Activated CD4-positive, alpha-beta memory T cell treated with anti-CD3 and anti-CD28 coated beads for 36 hours (primary cell): Measurements from ENCODE around the gene EFCAB14. TPM values are rescaled to one million over a fixed set of nuclear protein-coding genes. Genes with fewer than 3 reads are reported as not detected.
"Not testable (repeated sequence)": the region's sequence is repeated elsewhere in the genome, so short reads cannot be mapped to it uniquely, and the experiment has no call there.

ENCODE experiments used
- CTCF ChIA-PET: fragments of 350-600 bp; sonication (Branson Sonifier 250); formaldehyde crosslinking; loops from one replicate; lab custom pipeline; 2021; ENCODE audit warnings: antibody characterized with exemption, inconsistent platforms; lab: Charles Lee
- POLR2A ChIA-PET: fragments of 350-600 bp; sonication (Branson Sonifier 250); formaldehyde crosslinking; loops from one replicate; lab custom pipeline; 2021; ENCODE audit warnings: antibody characterized with exemption; lab: Charles Lee
- DNase-seq: peaks from one replicate; pipeline ENCODE4 v3.0.0-alpha.2; 2020
- H3K27ac Mint-ChIP-seq: one replicate; pipeline ENCODE4 v1.8.0; 2021; ENCODE audit warnings: mixed read lengths
- H3K27me3 Mint-ChIP-seq: one replicate; pipeline ENCODE4 v1.8.0; 2021; ENCODE audit warnings: mixed read lengths
- H3K36me3 Mint-ChIP-seq: one replicate; pipeline ENCODE4 v1.8.0; 2021; ENCODE audit warnings: mixed read lengths
- H3K4me1 Mint-ChIP-seq: one replicate; pipeline ENCODE4 v1.8.0; 2021; ENCODE audit warnings: low read depth, mixed read lengths
- H3K4me3 Mint-ChIP-seq: one replicate; pipeline ENCODE4 v1.8.0; 2021; ENCODE audit warnings: mild to moderate bottlenecking, mixed read lengths
- H3K9me3 Mint-ChIP-seq: one replicate; pipeline ENCODE4 v1.8.0; 2021; ENCODE audit warnings: mixed read lengths
- intact Hi-C: fragments of 100-400 bp; cut with micrococcal nuclease; formaldehyde crosslinking; loops from one replicate; pipeline ENCODE4 v1.15.1; 2023
- total RNA-seq, 2 experiments: library from RNA; stranded (reverse); gene quantifications; one replicate each; pipeline ENCODE4 v1.2.3, GENCODE V29; 2021

EFCAB14 gene
- total RNA-seq, 2 experiments from 2014 or later = 47.1 to 48.0 TPM

DNA sequence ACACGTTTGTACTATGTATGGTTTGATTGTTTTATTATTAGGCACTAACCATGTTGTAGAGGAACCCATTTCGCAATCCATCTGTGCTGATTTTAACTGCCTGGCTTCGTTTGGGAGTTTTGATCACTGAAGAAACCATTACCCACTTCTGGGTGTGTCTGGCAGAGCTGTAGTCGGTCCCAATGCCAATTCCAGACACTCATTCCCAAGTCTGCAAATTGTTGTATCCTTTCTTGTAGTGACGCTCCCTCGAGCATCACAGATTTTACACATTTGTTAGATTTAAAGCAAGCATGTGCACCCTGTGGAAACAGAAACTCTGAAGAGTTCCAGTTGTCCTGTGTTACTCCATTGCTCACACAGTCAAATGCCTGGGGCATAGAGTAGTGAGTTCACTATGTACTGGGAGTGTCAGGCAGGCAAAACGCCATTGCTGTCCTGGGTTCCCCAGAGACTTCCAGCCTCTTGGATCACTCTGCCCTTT is 31.0 kb upstream of the EFCAB14 start:
- Mint-ChIP-seq H3K9me3 (no peaks in the 10 kb centered on the region), H3K4me3 (no peak overlapping the region), H3K36me3 (no peaks in the 10 kb centered on the region), H3K4me1 (no peaks in the 10 kb centered on the region), H3K27ac (no peak overlapping the region), H3K27me3 (peaks cover 23% of the 10 kb centered on the region)
- ChIA-PET POLR2A (no interaction called here), CTCF (no interaction called here)
- no peak for DNase-seq
- intact Hi-C loops = no loop called here

- Mint-ChIP-seq H3K36me3 (no peaks in the 10 kb centered on the region), H3K27ac (no peak overlapping the region), H3K27me3 (peaks cover 26% of the 10 kb centered on the region), H3K4me1 (no peaks in the 10 kb centered on the region), H3K4me3 (no peak overlapping the region), H3K9me3 (no peaks in the 10 kb centered on the region)
- ChIA-PET CTCF (no interaction called here), POLR2A (no interaction called here)
- DNase-seq = no peak
- intact Hi-C loops = no loop called here
These were observed 30.5 kb upstream of the EFCAB14 start for GRCh38 chr1:46749404-46749803.

DNA sequence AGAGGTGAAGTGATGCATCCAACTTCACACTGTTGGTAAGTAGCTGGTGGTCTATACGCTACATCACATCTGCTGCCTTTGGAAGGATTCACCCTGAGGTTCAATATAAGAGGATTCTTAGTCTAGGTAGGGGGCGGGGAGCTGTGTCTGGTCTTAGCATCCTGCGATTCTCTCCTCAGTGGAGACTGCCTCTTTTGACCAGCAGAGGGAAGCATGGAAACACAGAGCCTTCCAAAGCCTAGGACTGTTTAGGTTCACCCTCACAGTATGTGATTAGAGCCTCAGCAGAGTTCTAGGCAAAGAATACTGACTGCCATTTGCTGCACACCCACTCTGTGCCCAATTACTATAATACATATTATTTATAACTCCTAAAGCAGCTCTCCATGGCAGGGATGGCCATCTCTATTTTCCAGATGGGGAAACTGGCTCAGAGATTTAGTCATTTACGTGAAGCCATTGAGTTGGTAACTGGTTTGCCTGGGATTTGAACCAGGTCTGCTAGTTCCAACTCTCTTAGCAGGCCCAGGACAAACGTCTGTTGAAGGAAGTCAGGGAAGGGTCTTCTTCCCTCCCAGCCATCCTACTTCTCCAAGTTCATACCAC is 28.9 kb upstream of the EFCAB14 start:
- CTCF ChIA-PET = interaction anchor here (0.7 kb wide), 1 partner anchor 15 kb away, joined by 3 read pairs; no protein-coding TSS in a partner anchor
- no peak for DNase-seq
- intact Hi-C loops = no loop called here
- no peaks in the 10 kb centered on the region for H3K36me3 Mint-ChIP-seq
- no peak overlapping the region for H3K4me3 Mint-ChIP-seq
- H3K27me3 Mint-ChIP-seq = peaks cover 25% of the 10 kb centered on the region
- no peak overlapping the region for H3K27ac Mint-ChIP-seq
- POLR2A ChIA-PET = no interaction called here
- H3K4me1 Mint-ChIP-seq = no peaks in the 10 kb centered on the region
- H3K9me3 Mint-ChIP-seq = no peaks in the 10 kb centered on the region

- Mint-ChIP-seq H3K4me1 (no peaks in the 10 kb centered on the region), H3K4me3 (no peak overlapping the region), H3K27me3 (peaks cover 18% of the 10 kb centered on the region), H3K36me3 (no peaks in the 10 kb centered on the region), H3K27ac (no peak overlapping the region), H3K9me3 (no peaks in the 10 kb centered on the region)
- no peak for DNase-seq
- POLR2A ChIA-PET = no interaction called here
- intact Hi-C loops = no loop called here
- CTCF ChIA-PET = no interaction called here
These were observed 23.2 kb upstream of the EFCAB14 start for GRCh38 chr1:46742069-46742468.

DNA sequence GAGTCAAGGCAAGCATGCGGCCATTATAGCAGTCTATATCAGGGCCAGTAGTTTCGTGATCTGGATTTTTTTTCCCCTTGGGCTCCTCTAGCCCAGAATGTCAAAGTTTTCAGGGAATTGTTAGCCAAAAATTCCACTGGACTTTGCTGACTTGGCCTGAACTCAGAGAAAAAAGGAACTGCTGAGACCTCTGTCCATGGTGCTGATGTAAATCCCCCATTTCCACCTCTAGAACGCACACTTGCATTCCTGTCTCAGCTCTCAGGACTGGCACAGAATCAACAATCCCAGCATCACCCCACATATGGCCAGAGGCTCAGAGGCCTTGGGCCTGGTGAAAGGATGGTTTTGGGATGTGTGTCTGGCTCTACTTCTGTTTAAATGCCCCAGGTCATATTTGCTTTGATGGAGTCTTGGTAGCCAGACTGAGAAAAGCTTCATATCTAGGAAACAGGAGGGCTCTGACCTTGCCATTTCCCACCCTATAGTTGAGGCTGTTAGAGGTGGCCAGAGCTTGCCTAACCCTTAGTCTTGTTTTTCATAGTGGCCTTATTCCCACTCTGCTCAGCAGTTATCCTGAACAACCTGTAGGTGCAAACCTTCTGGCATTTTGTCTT is 16.9 kb upstream of the EFCAB14 start:
- POLR2A ChIA-PET = no interaction called here
- Mint-ChIP-seq H3K4me3 (no peak overlapping the region), H3K27me3 (peaks cover 19% of the 10 kb centered on the region), H3K27ac (no peak overlapping the region), H3K4me1 (no peaks in the 10 kb centered on the region), H3K9me3 (peaks cover 16% of the 10 kb centered on the region), H3K36me3 (no peaks in the 10 kb centered on the region)
- CTCF ChIA-PET = interaction anchor here (1.2 kb wide), 1 partner anchor 12 kb away, joined by 3 read pairs; no protein-coding TSS in a partner anchor
- no peak for DNase-seq
- intact Hi-C loops = no loop called here

DNA sequence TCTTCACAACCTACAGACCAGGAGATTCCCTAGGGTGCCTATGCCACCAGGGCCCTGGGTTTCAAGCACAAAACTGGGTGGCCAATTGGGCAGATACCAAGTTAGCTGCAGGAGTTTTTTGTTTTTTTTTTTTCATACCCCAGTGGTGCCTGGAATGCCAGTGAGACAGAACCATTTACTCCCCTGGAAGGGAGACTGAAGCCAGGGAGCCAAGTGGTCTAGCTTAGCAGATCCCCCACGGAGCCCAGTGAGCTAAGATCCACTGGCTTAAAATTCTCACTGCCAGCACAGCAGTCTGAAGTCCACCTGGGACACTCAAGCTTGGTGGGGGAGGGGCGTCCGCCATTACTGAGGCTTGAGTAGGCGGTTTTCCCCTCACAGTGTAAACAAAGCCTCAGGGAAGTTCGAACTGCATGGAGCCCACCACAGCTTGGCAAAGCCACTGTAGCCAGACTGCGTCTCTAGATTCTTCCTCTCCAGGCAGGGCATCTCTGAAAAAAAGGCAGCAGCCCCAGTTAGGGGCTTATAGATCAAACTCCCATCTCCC is 9.5 kb upstream of the EFCAB14 start:
- intact Hi-C loops = loop anchor here (10.0 kb wide), 1 partner anchor 254 kb away; no protein-coding TSS in a partner anchor
- peaks cover 49% of the 10 kb centered on the region for H3K27me3 Mint-ChIP-seq
- H3K9me3 Mint-ChIP-seq = peaks cover 17% of the 10 kb centered on the region

DNA sequence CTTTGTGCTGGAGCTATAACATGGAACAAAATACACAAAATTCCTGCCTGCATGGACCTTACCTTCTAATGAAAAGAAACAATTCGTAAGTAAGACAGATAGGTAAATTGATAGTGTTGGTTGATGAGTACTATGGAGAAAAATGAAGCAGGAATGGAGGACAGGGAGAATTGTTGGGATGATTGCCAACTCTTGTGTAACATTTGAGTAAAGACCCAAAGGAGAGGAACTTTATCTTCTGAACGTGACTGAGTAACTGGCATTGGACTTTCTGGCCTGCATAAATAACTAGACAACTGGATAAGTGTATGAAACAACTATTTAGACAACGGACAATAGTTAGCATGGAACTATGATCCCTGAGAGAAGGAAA is 6.8 kb upstream of the EFCAB14 start:
- Mint-ChIP-seq H3K9me3 (peaks cover 2% of the 10 kb centered on the region), H3K36me3 (no peaks in the 10 kb centered on the region), H3K4me1 (no peaks in the 10 kb centered on the region), H3K27ac (no peak overlapping the region), H3K27me3 (peaks cover 33% of the 10 kb centered on the region), H3K4me3 (no peak overlapping the region)
- POLR2A ChIA-PET = no interaction called here
- intact Hi-C loops = loop anchor here (1.0 to 10.0 kb wide), 5 partner anchors 103 to 283 kb away; no protein-coding TSS in a partner anchor
- DNase-seq = no peak
- CTCF ChIA-PET = interaction anchor here (0.9 to 3.8 kb wide), 23 partner anchors 8 to 283 kb away, joined by 3 to 26 read pairs (median 5); partner anchors contain the start of genes ATPAF1 and MKNK1

More for the DNA sequence above, 9.5 kb upstream of the EFCAB14 start:
- H3K27ac Mint-ChIP-seq, H3K36me3 Mint-ChIP-seq, H3K4me3 Mint-ChIP-seq, DNase-seq, CTCF ChIA-PET, H3K4me1 Mint-ChIP-seq, POLR2A ChIA-PET: not testable (repeated sequence)

DNA sequence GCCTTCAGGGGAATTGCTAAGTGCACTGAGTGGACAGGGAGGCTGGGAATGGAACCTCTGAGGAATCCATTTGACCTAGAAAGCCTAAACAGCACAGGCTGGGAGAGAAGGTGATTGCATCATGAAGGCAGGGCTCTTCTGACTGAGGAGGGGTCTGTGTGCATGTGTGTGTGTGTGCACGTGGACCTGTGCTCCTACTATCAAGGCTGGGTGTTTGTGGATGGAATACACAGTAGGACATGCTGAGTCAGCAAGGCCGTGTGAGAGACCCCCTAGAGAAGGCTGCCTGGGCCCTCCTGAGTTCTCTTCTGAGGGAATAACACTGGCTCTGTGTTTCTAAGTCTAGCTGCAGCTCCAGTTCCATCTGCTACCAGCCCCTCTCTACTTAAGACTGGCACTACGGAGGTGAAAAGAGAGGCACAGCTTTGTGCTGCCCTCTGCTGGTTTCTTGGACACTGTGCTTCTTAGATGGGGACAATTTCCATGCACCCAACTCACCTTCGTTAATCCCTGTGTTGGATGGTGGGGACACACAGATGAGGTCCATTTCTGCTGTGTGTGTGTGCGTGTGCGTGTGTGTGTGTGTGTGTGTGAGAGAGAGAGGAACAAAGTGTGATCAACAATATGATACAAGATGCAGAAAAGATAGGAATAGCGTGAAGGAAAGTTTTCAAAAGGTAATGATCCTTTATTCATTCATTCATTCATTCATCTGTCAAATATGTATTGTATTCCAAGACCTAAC is 6.2 kb upstream of the EFCAB14 start:
- Mint-ChIP-seq H3K36me3 (no peaks in the 10 kb centered on the region), H3K27ac (no peak overlapping the region), H3K4me1 (no peaks in the 10 kb centered on the region), H3K9me3 (no peaks in the 10 kb centered on the region), H3K27me3 (peaks cover 31% of the 10 kb centered on the region), H3K4me3 (no peak overlapping the region)
- ChIA-PET POLR2A (no interaction called here), CTCF (interaction anchor here (0.6 to 3.8 kb wide), 30 partner anchors 8 to 283 kb away, joined by 3 to 26 read pairs (median 5); partner anchors contain the start of genes ATPAF1 and MKNK1)
- intact Hi-C loops = loop anchor here (1.0 to 10.0 kb wide), 5 partner anchors 103 to 283 kb away; no protein-coding TSS in a partner anchor
- peak; percentile 79 for DNase-seq

DNA sequence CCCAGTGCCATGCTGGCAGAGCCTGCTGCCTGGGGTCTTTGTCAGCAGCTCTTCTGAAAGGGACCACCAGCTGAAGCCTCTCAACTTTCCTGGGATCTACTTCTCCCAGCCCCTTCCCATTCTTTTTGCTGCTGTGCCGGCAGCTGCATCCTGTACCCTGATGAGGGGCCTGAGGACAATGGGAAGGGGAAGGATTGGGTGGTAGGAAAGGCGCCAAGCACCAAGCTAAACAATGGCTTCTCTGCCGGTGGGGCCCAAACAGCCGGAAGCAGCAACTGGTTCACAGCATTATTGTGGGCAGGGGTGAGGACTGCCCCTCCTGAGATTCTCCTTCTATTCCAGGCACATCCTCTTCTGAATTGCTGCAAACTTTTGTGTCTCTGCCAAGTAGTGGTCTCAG is 5.0 kb upstream of the EFCAB14 start:
- Mint-ChIP-seq H3K27ac (no peak overlapping the region), H3K36me3 (no peaks in the 10 kb centered on the region), H3K4me1 (peaks cover 8% of the 10 kb centered on the region), H3K9me3 (no peaks in the 10 kb centered on the region), H3K4me3 (no peak overlapping the region), H3K27me3 (peaks cover 24% of the 10 kb centered on the region)
- POLR2A ChIA-PET = no interaction called here
- intact Hi-C loops = loop anchor here (2.0 to 10.0 kb wide), 2 partner anchors 191 to 249 kb away; no protein-coding TSS in a partner anchor
- CTCF ChIA-PET = interaction anchor here (0.7 to 3.8 kb wide), 13 partner anchors 12 to 278 kb away, joined by 3 to 26 read pairs (median 7); a partner anchor contains a TSS
- DNase-seq = no peak

- Mint-ChIP-seq H3K9me3 (no peaks in the 10 kb centered on the region), H3K36me3 (no peaks in the 10 kb centered on the region), H3K4me3 (no peak overlapping the region), H3K27me3 (peaks cover 12% of the 10 kb centered on the region), H3K4me1 (peaks cover 22% of the 10 kb centered on the region), H3K27ac (no peak overlapping the region)
- ChIA-PET CTCF (no interaction called here), POLR2A (no interaction called here)
- intact Hi-C loops = loop anchor here (10.0 kb wide), 1 partner anchor 247 kb away; no protein-coding TSS in a partner anchor
- no peak for DNase-seq
These were observed 2.8 kb upstream of the EFCAB14 start for GRCh38 chr1:46721686-46722205.

GRCh38 chr1:46721204-46721603 is 2.3 kb upstream of the EFCAB14 start:
- CTCF ChIA-PET = interaction anchor here (0.6 to 1.6 kb wide), 3 partner anchors 54 to 274 kb away, joined by 3 to 5 read pairs (median 3); no protein-coding TSS in a partner anchor
- POLR2A ChIA-PET = no interaction called here
- Mint-ChIP-seq H3K27me3 (peaks cover 8% of the 10 kb centered on the region), H3K36me3 (peaks cover 5% of the 10 kb centered on the region), H3K4me3 (no peak overlapping the region), H3K4me1 (peaks cover 27% of the 10 kb centered on the region), H3K27ac (no peak overlapping the region), H3K9me3 (no peaks in the 10 kb centered on the region)
- no peak for DNase-seq
- intact Hi-C loops = loop anchor here (10.0 kb wide), 1 partner anchor 246 kb away; no protein-coding TSS in a partner anchor
